GM10266 (cell line): ENCODE results near the gene PPP2R5B.
A peak's percentile ranks its signal among the peaks of the same experiment; 100 is the strongest.

ENCODE experiments used
- DNase-seq: peaks from one replicate; pipeline ENCODE4 v3.0.0; 2012; ENCODE audit errors: extremely low spot score
- CTCF ChIP-seq: IDR thresholded peaks from 2 replicates; pipeline ENCODE4 v1.5.1; 2012; ENCODE audit warnings: mild to moderate bottlenecking, low read depth; ENCODE audit not compliant: control insufficient read depth, insufficient read depth; ENCODE audit errors: missing control alignments

The PPP2R5B gene

GRCh38 chr11:64894812-64895452 lies 29.6 kb upstream of the PPP2R5B start:
- no peak for DNase-seq
- no peak for TF ChIP-seq CTCF

- no peak for DNase-seq
- no peak for TF ChIP-seq CTCF
Observed at GRCh38 chr11:64896448-64897022, 28.0 kb upstream of the PPP2R5B start.

- no peak for DNase-seq
- TF ChIP-seq CTCF, result no peak
Observed at GRCh38 chr11:64897381-64898075, 27.0 kb upstream of the PPP2R5B start.

- TF ChIP-seq CTCF, result no peak
Observed at GRCh38 chr11:64898076-64898445, 26.4 kb upstream of the PPP2R5B start.

GRCh38 chr11:64898541-64898940 lies 25.9 kb upstream of the PPP2R5B start:
- no peak for DNase-seq
- TF ChIP-seq CTCF, result no peak

More at GRCh38 chr11:64898076-64898445, 26.4 kb upstream of the PPP2R5B start:
- DNase-seq, result no peak

GRCh38 chr11:64900263-64900678 lies 24.2 kb upstream of the PPP2R5B start:
- DNase-seq, result peak; percentile 67
- TF ChIP-seq CTCF, result no peak

GRCh38 chr11:64900774-64901173 lies 23.7 kb upstream of the PPP2R5B start:
- no peak for TF ChIP-seq CTCF
- no peak for DNase-seq
